CD4-positive, alpha-beta memory T cell (primary cell): ENCODE measurements around the gene PHLDB1. TPM values are rescaled to one million over a fixed set of nuclear protein-coding genes. Genes with fewer than 3 reads are reported as not detected.

Source experiments
- CTCF ChIA-PET: fragments of 350-600 bp; sonication (Branson Sonifier 250); formaldehyde crosslinking; loops from one replicate; lab custom pipeline; 2021; ENCODE audit warnings: inconsistent platforms; ENCODE audit not compliant: partially characterized antibody; lab: Charles Lee
- POLR2A ChIA-PET: fragments of 350-600 bp; sonication (Branson Sonifier 250); formaldehyde crosslinking; loops from one replicate; lab custom pipeline; 2021; ENCODE audit not compliant: partially characterized antibody; lab: Charles Lee
- DNase-seq, 5 donors: peaks; one replicate each; pipeline versions ENCODE4 v3.0.0 to v3.0.0-alpha.2; 2020 to 2022; ENCODE audit warnings: mixed read lengths in 1 of 5
- H3K27ac ChIP-seq: one replicate; pipeline ENCODE4 v1.7.0; 2013; ENCODE audit warnings: low read depth, low read length
- H3K27me3 ChIP-seq: 2 replicates; pipeline ENCODE4 v1.7.0; 2013; ENCODE audit warnings: mild to moderate bottlenecking, low read length, moderate library complexity; ENCODE audit not compliant: insufficient read depth
- H3K36me3 ChIP-seq: 2 replicates; pipeline ENCODE4 v1.7.0; 2013; ENCODE audit warnings: mild to moderate bottlenecking, low read length, moderate library complexity; ENCODE audit not compliant: insufficient read depth
- H3K4me1 ChIP-seq: 2 replicates; pipeline ENCODE4 v1.7.0; 2013; ENCODE audit warnings: mild to moderate bottlenecking, low read length, moderate library complexity; ENCODE audit not compliant: insufficient read depth
- H3K4me3 ChIP-seq, 2 donors: one replicate each; pipeline ENCODE4 v1.7.0; 2013; ENCODE audit warnings: low read length in 2 of 2, mild to moderate bottlenecking in 1 of 2
- H3K9me3 ChIP-seq, 2 donors: one replicate each; pipeline ENCODE4 v1.7.0; 2013; ENCODE audit warnings: low read length in 2 of 2, control low read depth in 1 of 2; ENCODE audit not compliant: control insufficient read depth in 1 of 2
- H3K27ac Mint-ChIP-seq, 7 donors: one replicate each; pipeline ENCODE4 v1.8.0; 2020 to 2021; ENCODE audit warnings: mixed read lengths in 7 of 7, mild to moderate bottlenecking in 6 of 7, inconsistent platforms in 3 of 7, moderate library complexity in 3 of 7
- H3K27me3 Mint-ChIP-seq, 2 donors: one replicate each; pipeline ENCODE4 v1.8.0; 2020 to 2021; ENCODE audit warnings: mixed read lengths in 2 of 2
- H3K36me3 Mint-ChIP-seq, 2 donors: one replicate each; pipeline ENCODE4 v1.8.0; 2020 to 2021; ENCODE audit warnings: mixed read lengths in 2 of 2, inconsistent platforms in 1 of 2, mild to moderate bottlenecking in 1 of 2
- H3K4me1 Mint-ChIP-seq, 4 donors: one replicate each; pipeline ENCODE4 v1.8.0; 2020 to 2021; ENCODE audit warnings: mixed read lengths in 4 of 4, mild to moderate bottlenecking in 1 of 4
- H3K4me3 Mint-ChIP-seq, 8 donors: one replicate each; pipeline ENCODE4 v1.8.0; 2020 to 2021; ENCODE audit warnings: mixed read lengths in 8 of 8, mild to moderate bottlenecking in 7 of 8, moderate library complexity in 6 of 8, inconsistent platforms in 3 of 8
- H3K9me3 Mint-ChIP-seq, 8 donors: one replicate each; pipeline ENCODE4 v1.8.0; 2020 to 2021; ENCODE audit warnings: mixed read lengths in 8 of 8, mild to moderate bottlenecking in 5 of 8, inconsistent platforms in 3 of 8, moderate library complexity in 1 of 8
- intact Hi-C: fragments of 100-400 bp; cut with micrococcal nuclease; formaldehyde crosslinking; loops from one replicate; pipeline ENCODE4 v1.15.1; 2023
- polyA plus RNA-seq, 2 donors: library from polyadenylated mRNA; unstranded; fragments of 300-500 nt; fragmentation: Illumina TruSeq; gene quantifications; one replicate each; pipeline ENCODE4 v1.2.3, GENCODE V29; 2021
- total RNA-seq, 2 experiments: library from RNA; stranded (reverse); gene quantifications; one replicate each; pipeline ENCODE4 v1.2.3, GENCODE V29; 2021

Gene PHLDB1
- total and polyA plus RNA-seq, 4 experiments from 2014 or later = 0.34 to 3.9 (median 2.1) TPM

- H3K4me1 ChIP-seq = peaks cover 51% of the 10 kb centered on the region
Measured at GRCh38 chr11:118689852-118690552, 82.6 kb downstream of the PHLDB1 start.

GRCh38 chr11:118690553-118691304, 83.3 kb downstream of the PHLDB1 start:
- H3K9me3 Mint-ChIP-seq = peaks cover 0 to 2% (median 0%) of the 10 kb centered on the region in 8 donors
- H3K27ac Mint-ChIP-seq = peak overlapping the region; percentile 54 to 92 (median 82)
- no peaks in the 10 kb centered on the region for H3K27me3 ChIP-seq
- no peaks in the 10 kb centered on the region for H3K27me3 Mint-ChIP-seq
- peaks cover 58% of the 10 kb centered on the region for H3K4me1 ChIP-seq
- H3K4me1 Mint-ChIP-seq = peaks cover 39 to 74% (median 55%) of the 10 kb centered on the region in 4 donors
- H3K4me3 Mint-ChIP-seq = peak overlapping the region in 7 of 8 donors; percentile 40 to 83 (median 76)
- peak overlapping the region in 1 of 2 donors; percentile 75 for H3K4me3 ChIP-seq
- H3K36me3 ChIP-seq = no peaks in the 10 kb centered on the region
- ChIA-PET POLR2A (interaction anchor here (1.0 to 8.7 kb wide), 15 partner anchors 9 to 328 kb away, joined by 3 to 99 read pairs (median 5); partner anchors contain the start of genes DDX6, RPS25 and TRAPPC4), CTCF (interaction anchor here (0.6 to 12.6 kb wide), 26 partner anchors 9 to 266 kb away, joined by 3 to 149 read pairs (median 9); partner anchors contain the start of genes CXCR5, DDX6 and UPK2)
- no peaks in the 10 kb centered on the region for H3K36me3 Mint-ChIP-seq
- intact Hi-C loops = loop anchor here (1.0 to 5.0 kb wide), 6 partner anchors 9 to 266 kb away; partner anchors contain the start of gene UPK2
- H3K9me3 ChIP-seq = no peaks in the 10 kb centered on the region
- no peak for DNase-seq
- H3K27ac ChIP-seq = peak overlapping the region; percentile 59

More at GRCh38 chr11:118689852-118690552, 82.6 kb downstream of the PHLDB1 start:
- Mint-ChIP-seq H3K4me1 (peaks cover 37 to 67% (median 50%) of the 10 kb centered on the region in 4 donors), H3K36me3 (no peaks in the 10 kb centered on the region), H3K9me3 (peaks cover 0 to 2% (median 0%) of the 10 kb centered on the region in 8 donors), H3K27ac (peak overlapping the region in 6 of 7 donors; percentile 50 to 89 (median 78)), H3K4me3 (peak overlapping the region; percentile 65 to 83 (median 76)), H3K27me3 (peaks cover 0 to 3% of the 10 kb centered on the region in 2 donors)
- ChIA-PET CTCF (interaction anchor here (0.7 to 12.6 kb wide), 51 partner anchors 9 to 266 kb away, joined by 3 to 149 read pairs (median 4); partner anchors contain the start of genes CXCR5, DDX6 and UPK2), POLR2A (interaction anchor here (0.8 to 8.7 kb wide), 17 partner anchors 10 to 329 kb away, joined by 3 to 99 read pairs (median 4); partner anchors contain the start of genes CXCR5, DDX6, RPS25 and TRAPPC4)
- no peaks in the 10 kb centered on the region for H3K27me3 ChIP-seq
- DNase-seq = peak; percentile 76 to 86 (median 83)
- H3K27ac ChIP-seq = peak overlapping the region; percentile 59
- peak overlapping the region; percentile 44 to 75 for H3K4me3 ChIP-seq
- H3K9me3 ChIP-seq = no peaks in the 10 kb centered on the region
- intact Hi-C loops = loop anchor here (1.0 to 5.0 kb wide), 6 partner anchors 9 to 266 kb away; partner anchors contain the start of gene UPK2
- H3K36me3 ChIP-seq = no peaks in the 10 kb centered on the region

- no peaks in the 10 kb centered on the region for H3K9me3 ChIP-seq
- CTCF ChIA-PET = interaction anchor here (0.9 to 12.6 kb wide), 11 partner anchors 8 to 265 kb away, joined by 3 to 149 read pairs (median 4); partner anchors contain the start of gene DDX6
- Mint-ChIP-seq H3K27me3 (no peaks in the 10 kb centered on the region), H3K4me3 (peak overlapping the region; percentile 46 to 83 (median 71)), H3K27ac (peak overlapping the region; percentile 72 to 92 (median 89)), H3K9me3 (peaks cover 0 to 2% (median 0%) of the 10 kb centered on the region in 8 donors), H3K4me1 (peaks cover 41 to 84% (median 63%) of the 10 kb centered on the region in 4 donors), H3K36me3 (no peaks in the 10 kb centered on the region)
- intact Hi-C loops = loop anchor here (2.0 to 5.0 kb wide), 2 partner anchors 55 to 80 kb away; no protein-coding TSS in a partner anchor
- DNase-seq = peak; percentile 63 to 85 (median 67)
- peaks cover 72% of the 10 kb centered on the region for H3K4me1 ChIP-seq
- H3K4me3 ChIP-seq = peak overlapping the region in 1 of 2 donors; percentile 5
- no peaks in the 10 kb centered on the region for H3K27me3 ChIP-seq
- POLR2A ChIA-PET = interaction anchor here (0.7 to 8.7 kb wide), 17 partner anchors 8 to 238 kb away, joined by 3 to 99 read pairs (median 6); partner anchors contain the start of genes CXCR5 and DDX6
- H3K27ac ChIP-seq = peak overlapping the region; percentile 13
- H3K36me3 ChIP-seq = no peaks in the 10 kb centered on the region
Measured at GRCh38 chr11:118691926-118692830, 84.8 kb downstream of the PHLDB1 start.

GRCh38 chr11:118694185-118694584, 86.8 kb downstream of the PHLDB1 start:
- no peaks in the 10 kb centered on the region for H3K27me3 ChIP-seq
- H3K4me1 Mint-ChIP-seq = peaks cover 40 to 89% (median 59%) of the 10 kb centered on the region in 4 donors
- peaks cover 0 to 2% (median 0%) of the 10 kb centered on the region in 8 donors for H3K9me3 Mint-ChIP-seq
- peaks cover 90% of the 10 kb centered on the region for H3K4me1 ChIP-seq
- no peak overlapping the region for H3K4me3 ChIP-seq
- H3K9me3 ChIP-seq = no peaks in the 10 kb centered on the region
- peak overlapping the region in 2 of 8 donors; percentile 22 to 59 for H3K4me3 Mint-ChIP-seq
- intact Hi-C loops = loop anchor here (5.0 kb wide), 1 partner anchor 78 kb away; no protein-coding TSS in a partner anchor
- H3K27me3 Mint-ChIP-seq = no peaks in the 10 kb centered on the region
- no peaks in the 10 kb centered on the region for H3K36me3 Mint-ChIP-seq
- H3K27ac ChIP-seq = peak overlapping the region; percentile 4
- H3K27ac Mint-ChIP-seq = peak overlapping the region in 5 of 7 donors; percentile 37 to 90 (median 72)
- POLR2A ChIA-PET = interaction anchor here (0.9 to 8.7 kb wide), 8 partner anchors 11 to 236 kb away, joined by 3 to 98 read pairs (median 8); partner anchors contain the start of gene DDX6
- no peaks in the 10 kb centered on the region for H3K36me3 ChIP-seq
- CTCF ChIA-PET = interaction anchor here (0.7 to 12.6 kb wide), 7 partner anchors 9 to 201 kb away, joined by 3 to 149 read pairs (median 3); partner anchors contain the start of gene DDX6
- DNase-seq = no peak

- POLR2A ChIA-PET = interaction anchor here (1.1 to 8.7 kb wide), 5 partner anchors 11 to 199 kb away, joined by 3 to 98 read pairs (median 7); partner anchors contain the start of gene DDX6
- intact Hi-C loops = loop anchor here (5.0 kb wide), 1 partner anchor 78 kb away; no protein-coding TSS in a partner anchor
- Mint-ChIP-seq H3K9me3 (peaks cover 0 to 4% (median 0%) of the 10 kb centered on the region in 8 donors), H3K27ac (peak overlapping the region in 6 of 7 donors; percentile 36 to 91 (median 71)), H3K36me3 (no peaks in the 10 kb centered on the region), H3K27me3 (no peaks in the 10 kb centered on the region), H3K4me1 (peaks cover 45 to 95% (median 63%) of the 10 kb centered on the region in 4 donors), H3K4me3 (no peak overlapping the region)
- H3K4me3 ChIP-seq = no peak overlapping the region
- H3K4me1 ChIP-seq = peaks cover 95% of the 10 kb centered on the region
- CTCF ChIA-PET = interaction anchor here (0.8 to 12.6 kb wide), 3 partner anchors 11 to 236 kb away, joined by 3 to 149 read pairs (median 4); partner anchors contain the start of gene DDX6
- H3K9me3 ChIP-seq = no peaks in the 10 kb centered on the region
- no peaks in the 10 kb centered on the region for H3K27me3 ChIP-seq
- no peak for DNase-seq
- no peak overlapping the region for H3K27ac ChIP-seq
- no peaks in the 10 kb centered on the region for H3K36me3 ChIP-seq
Measured at GRCh38 chr11:118694771-118695170, 87.4 kb downstream of the PHLDB1 start.
